UCSD-AML1 (cell line): Measurements from ENCODE around the gene MRPS2.
"Not testable (repeated sequence)": the region's sequence is repeated elsewhere in the genome, so short reads cannot be mapped to it uniquely, and the experiment has no call there.

ENCODE experiments used
- DNase-seq: peaks from one replicate; lab custom pipeline; 2025; ENCODE audit not compliant: unreplicated experiment; lab: John Stamatoyannopoulos, UW

MRPS2 gene

DNA sequence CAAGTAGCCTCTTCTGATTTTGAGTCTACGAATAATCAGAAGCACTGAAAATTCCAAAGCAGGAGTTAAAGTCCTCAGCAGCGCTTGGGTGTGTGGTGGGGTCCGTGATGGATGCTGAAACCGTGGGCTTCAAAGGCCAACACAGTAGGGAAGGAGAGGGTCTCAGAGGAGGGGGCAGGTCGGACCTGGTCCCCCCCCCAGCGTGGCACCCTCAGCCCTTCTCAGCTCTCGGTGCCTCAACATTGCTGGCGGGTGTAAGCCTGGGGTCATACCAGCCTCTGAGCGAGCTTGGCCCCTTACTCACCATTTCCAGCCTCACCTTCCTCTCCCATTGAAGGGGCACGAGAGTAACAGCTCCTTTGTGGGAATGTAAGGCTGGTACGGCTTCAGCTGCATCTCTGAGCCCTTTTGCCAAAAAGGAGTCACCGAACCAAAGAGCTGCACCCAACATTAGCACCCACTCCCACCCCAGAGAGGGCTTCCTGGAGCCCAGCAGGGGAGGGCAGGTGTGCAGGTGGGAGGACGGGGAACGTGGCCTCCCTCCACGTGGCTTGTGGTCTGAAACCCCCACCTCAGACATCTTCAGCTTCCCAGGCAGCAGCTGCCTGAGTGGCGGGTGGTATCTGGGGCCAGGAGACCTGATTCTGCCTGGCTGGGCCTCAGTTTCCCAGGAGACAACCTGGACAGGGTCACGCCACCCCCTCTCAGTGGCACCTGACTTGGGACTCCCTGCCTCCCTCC is 14.0 kb downstream of the MRPS2 start:
- no peak for DNase-seq

DNA sequence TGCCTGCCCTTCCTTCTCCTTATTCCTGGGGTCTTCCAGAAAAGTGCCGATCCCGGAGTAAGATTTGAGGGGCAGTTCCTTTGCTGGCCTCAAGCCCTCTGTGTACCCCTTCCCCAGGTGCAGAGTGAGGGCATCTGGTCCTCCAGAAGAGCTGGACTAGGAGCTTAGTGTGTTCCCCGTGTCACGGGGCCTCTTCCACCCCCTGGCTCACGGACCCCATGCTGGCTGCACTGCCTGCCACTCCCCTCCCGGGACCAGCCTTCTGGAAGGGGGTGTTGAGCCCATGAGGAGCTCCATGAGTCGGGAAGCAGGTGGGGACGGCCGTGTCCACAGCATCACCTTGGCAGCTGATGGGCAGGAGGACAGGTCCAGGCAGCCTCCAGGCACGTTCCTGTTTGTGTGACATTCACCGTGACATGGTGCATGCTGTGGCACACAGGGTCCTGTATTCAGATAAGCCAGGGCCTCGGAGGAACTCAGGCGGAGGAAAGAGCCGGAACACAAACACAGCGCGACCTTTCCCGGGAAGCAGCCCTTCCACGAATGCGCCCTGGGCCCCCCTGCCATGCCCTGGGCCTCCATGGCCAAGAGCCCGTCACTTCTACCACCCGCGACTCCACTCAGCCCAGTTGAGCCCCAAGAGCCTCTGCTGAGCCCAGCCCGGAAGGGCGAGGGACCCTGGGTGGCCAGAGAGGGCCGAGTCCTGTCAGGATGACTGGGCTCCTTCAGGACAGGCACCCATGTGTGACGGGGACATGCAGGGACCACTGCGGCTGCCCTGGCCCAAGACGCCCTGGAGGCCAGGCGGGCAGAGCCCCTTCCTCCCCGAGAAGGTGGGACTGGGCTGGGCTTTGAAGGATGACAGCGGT is 14.8 kb downstream of the MRPS2 start:
- no peak for DNase-seq

DNA sequence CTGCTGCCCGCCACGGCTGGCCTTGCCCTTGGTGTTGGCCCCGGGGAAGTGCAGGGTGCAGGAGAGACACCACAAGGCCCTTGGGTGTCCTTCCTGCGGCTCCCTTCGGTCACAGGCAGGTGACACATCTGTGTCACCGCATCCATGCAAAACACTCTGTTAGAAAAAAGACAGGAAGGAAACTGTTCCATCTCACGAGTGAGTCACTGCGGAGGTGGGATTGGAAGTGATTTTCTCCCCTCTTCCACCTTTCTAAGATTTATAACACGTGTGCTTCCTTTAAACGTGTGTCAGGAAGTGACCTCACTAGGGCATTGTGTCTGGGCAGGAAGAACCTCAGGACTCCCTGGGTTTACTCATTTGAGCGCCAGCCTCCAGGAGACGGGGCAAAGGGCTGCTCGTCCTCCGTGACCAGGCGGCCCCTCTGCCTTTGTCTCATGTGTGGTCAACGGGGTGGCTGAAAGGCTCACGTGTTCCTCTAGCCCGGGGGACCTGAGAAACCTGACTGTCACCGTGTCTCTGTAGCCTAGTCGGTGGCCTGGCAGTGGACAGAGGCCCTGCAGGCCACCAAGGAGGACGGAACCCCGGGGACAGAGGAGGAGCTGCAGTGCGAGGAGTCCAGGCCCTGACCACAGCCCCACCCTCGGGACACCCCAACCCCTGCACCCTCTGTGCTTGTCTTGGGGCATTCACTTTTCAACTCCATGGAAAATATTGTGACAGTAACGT is 15.8 kb downstream of the MRPS2 start:
- no peak for DNase-seq

DNA sequence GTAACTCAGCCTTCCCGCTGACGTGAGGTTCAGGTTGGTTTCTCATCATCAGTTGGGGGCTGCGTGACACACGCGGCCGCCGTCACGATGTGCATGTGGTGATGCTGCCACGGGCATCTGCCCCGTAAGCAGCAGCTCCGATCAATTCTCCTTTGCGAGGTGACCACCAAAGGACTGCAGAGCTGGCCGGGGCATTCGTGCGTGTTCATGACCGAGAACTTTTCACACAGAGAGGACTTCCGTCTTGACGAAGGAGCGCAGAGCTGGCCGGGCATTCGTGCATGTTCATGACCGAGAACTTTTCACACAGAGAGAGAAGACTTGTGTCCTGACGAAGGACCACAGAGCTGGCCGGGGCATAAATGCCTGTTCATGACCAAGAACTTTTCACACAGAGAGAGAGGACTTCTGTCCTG is 16.9 kb downstream of the MRPS2 start:
- no peak for DNase-seq

DNA sequence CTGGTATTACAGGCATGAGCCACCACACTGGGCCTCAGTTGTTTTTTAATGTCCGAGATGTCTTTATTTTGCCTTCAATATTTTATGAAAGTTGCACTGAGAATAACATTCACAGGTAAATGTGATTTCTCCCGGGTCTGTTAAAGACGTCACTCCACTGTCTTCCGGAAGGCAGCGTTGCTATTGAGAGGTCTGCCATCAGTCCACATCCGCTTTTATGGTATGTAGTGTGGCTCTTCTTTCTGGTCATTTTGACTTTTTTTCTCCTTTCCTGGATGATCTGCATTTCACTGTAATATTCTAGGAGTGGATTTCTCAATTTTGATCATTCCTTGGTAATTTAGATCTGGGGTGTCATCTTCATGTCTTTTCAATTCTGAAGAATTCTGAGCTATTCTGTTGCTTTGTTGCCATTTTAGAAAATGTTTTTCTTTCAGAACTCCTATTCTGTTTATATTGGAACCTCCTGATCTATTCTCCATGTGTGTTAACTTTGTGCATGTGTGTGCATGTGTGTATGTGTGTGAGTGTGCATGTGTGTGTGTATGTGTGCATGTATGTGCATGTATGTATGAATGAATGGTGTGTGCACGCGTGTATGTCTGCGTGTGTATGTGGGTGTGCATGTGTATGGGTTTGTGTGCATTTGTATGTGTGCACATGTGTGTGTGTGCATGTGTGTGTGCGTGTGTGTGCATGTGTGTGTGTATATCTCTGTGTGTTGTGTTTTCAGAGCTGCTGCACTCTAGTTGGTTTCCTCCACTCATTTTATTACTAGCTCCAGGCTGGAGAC is 18.9 kb downstream of the MRPS2 start:
- DNase-seq, result no peak

DNA sequence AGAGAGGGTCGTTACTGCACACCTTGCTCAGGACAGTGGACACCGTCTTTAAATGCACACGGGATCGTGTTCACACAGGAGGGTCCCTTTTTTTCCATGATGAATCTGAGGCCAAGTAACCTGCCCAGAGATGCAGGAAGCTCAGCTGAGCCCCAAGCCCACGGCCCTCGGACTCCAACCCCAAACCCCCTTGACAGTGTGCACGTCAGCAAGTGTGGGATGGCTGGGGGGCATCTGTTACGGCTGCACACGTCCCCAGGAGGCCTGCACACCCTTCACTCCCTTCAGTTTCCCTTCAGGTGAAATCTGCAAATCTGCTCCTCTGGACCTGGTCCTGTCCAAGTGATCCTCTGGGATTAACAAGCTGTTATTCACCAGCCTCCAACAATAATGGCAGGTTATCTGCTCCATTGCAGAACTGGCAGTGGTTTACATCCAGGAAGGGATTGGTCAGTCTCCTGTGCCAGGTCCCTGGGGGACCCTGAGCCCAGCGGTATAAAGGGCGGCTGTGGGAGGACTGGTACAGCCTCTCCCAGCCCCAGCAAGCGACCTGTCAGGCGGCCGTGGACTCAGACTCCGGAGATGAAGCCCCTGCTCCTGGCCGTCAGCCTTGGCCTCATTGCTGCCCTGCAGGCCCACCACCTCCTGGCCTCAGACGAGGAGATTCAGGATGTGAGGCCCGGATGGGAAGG is 20.6 kb downstream of the MRPS2 start, which contains the start of gene LCN1:
TSS of gene LCN1 (plus strand) at position 525 of the 692 bp plus-strand sequence. CDS start at position 583, 58 bp downstream.
- DNase-seq, result no peak

DNA sequence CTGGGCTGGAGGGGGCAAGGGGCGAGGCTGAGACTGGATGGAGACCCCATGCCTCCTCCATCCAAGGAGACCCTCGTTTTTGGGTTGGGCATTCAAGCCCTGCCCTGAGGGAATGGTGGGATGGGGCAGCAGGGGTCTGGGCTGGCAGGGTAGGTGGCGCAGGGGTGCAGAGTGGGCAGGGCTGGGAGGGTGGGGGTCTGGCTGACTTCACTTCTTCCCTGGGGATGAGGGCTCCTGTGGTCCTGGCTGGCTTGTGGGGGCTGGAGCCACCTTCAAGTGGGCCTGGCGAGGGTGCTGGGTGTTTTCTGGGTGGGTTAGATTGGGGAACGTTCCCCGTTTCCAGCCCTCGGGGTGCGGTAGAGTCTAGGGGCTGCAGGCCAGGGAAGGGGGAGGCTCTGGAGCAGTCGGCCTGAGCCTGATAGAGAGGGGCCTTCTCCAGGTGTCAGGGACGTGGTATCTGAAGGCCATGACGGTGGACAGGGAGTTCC is 21.2 kb downstream of the MRPS2 start:
- DNase-seq, result no peak

DNA sequence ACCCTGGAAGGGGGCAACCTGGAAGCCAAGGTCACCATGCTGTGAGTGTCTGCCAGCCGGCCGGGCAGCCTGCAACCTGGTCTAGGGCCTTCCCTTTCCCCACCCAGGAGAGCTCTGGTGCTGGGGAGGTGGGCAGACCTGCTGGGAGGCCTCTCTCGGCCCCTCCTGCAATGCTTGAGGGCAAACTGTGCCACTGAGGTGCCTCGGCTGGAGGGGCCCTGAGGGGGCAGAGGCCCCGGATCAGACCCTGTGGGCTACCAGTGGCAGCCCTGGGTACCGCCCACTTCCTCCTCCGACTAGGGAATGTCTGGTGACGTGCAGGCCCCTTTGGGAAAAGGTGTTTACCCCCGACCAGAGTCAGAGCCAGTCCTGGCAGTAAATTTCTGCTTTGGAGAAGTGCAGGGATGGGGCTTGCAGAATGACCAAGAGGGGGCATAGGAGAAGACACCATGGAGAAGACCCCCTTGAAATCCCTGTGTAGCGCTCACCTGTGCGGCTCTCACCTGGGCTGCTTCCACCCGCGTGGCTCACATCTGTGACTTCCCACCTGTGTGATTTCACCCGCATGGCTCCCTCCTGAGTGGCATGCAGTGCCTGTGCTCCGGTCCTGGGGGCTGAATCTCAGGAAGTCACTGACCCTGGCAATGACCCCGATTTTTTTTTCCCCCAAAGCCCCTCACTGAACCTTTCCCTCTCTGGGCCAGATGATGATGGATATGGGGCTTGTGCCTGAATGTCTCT is 21.8 kb downstream of the MRPS2 start:
- DNase-seq, result no peak

DNA sequence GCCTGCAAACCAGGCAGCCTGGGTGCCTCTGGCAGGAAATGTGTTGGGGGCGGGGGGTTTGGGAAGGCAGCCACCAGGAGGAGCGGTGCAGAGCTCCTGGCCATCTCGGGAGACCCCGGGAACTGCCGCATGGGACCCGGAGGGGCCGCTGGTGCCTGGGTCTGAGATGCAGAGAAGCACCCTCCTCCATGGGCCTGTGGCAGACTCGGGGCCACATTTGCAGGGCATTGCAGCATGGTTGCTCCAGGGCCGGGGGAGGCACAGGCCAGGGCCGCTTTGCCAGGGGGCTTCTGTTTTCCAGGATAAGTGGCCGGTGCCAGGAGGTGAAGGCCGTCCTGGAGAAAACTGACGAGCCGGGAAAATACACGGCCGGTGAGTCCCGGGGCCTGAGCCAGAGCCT is 22.4 kb downstream of the MRPS2 start:
- DNase-seq, result no peak

DNA sequence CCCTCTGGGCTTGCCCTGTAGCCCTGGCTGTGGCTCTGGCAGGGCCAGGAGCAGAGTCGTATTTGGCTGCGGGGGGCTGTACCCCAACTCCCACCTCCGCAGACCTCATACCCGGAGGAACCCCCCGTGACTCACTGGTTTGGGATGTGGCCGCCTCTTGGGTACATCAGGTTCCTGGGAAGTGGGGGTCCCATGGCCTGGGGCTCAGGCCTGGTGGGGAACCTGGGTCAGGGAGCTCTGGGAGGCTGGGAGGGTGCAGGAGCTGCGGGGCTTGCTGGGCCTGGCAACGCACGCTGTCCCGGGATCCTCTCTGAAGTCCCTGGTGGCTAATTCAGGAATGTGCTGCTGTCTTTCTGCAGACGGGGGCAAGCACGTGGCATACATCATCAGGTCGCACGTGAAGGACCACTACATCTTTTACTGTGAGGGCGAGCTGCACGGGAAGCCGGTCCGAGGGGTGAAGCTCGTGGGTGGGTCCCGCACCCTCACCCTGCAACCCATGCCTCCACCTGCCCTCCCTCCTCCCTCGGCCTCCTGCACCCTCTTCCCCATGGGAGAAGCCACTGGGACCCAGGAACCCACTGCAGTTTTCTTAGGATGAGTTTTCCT is 23.1 kb downstream of the MRPS2 start:
- no peak for DNase-seq

DNA sequence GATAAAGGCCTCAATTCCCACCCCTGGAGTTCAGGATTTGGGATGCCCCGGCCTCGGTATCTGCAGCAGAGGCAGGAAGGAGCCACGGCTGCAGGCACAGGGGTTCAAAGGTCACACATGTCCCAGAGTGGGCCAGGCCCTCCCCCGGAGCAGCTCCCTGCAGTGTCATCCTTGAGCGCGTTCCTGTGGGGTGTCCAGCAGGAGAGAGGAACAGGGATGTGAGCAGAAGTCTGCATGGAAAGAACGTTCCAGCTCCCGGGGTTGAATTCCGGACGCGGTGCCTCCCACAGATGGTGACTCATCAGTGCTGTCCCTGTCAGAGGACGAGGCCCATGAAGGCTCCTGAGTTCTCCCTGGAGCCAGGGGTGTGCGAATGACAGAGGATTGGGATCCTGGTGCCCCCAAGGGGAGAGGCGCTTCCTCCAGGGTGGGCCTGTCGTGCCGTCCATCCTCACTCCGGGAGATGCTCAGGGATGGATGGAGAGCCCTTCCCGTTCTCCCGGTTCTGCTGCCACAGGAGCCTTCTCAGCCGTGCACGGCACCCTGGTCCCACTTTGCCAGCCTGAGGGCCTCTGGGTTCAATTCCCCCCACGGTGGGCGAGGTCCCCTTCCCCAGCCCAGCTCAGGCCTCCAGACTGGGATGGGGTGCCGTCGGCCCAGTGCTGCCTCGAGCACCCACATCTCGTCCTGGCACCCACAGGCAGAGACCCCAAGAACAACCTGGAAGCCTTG is 23.8 kb downstream of the MRPS2 start:
- no peak for DNase-seq

DNA sequence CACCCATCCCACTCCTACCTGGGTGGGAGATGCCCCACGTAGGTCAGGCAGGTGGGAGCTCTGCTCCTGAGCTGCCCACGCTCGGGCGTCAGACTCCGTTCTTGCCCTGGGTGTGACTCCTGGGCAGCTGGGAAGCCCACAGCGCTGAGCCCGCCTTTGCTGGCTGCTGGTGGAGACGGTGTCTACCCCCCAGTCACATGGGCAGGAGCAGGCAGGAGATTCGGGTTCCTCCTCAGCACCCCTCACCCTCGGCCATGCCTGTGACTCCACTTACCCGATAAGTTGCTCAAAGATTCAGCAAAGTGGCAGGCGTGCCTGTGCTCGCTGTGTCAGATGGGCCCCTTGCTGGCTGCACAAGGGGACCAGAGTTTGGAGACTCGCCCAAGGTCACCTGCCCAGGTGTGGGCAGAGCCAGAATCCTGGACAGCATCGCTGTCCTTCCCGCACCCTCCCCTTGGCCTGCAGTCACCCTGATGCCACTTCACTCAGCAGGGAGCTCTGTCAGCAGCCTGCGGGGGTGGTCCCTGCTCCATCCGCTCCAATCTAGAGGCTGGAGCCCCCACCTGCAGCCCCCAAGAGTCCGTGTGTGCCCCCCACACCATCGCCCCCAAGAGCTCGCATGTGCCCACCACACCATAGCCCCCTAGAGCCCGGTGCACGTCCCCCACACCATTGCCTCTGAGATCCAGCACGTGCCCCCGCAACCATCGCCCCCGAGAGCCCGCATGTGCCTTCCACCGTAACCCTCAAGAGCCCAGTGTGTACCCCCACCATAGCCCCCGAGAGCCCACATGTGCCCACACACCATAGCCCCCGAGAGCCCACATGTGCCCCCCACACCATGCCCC is 25.0 kb downstream of the MRPS2 start:
- no peak for DNase-seq

DNA sequence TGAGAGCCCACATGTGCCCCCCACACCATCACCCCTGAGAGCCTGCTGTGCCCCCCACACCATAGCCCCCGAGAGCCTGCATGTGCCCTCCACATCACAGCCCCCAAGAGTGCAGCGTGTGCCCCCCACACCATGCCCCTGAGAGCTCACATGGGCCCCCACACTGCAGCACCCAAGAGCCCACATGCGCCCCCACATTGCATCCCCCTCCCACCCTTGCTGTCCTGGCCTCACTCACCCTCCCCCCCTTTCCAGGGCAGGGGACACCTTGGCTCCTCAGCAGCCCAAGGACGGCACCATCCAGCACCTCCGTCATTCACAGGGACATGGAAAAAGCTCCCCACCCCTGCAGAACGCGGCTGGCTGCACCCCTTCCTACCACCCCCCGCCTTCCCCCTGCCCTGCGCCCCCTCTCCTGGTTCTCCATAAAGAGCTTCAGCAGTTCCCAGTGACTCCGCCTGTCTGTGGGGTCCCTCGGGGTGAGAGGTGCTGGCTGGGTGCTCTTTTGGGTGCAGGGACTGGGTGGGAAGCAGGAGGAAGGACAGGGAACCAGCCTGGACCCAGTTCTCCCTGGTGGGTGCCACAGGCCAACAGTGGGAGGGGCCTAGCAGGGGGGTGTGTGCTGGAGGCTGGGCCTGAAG is 25.7 kb downstream of the MRPS2 start:
- no peak for DNase-seq

DNA sequence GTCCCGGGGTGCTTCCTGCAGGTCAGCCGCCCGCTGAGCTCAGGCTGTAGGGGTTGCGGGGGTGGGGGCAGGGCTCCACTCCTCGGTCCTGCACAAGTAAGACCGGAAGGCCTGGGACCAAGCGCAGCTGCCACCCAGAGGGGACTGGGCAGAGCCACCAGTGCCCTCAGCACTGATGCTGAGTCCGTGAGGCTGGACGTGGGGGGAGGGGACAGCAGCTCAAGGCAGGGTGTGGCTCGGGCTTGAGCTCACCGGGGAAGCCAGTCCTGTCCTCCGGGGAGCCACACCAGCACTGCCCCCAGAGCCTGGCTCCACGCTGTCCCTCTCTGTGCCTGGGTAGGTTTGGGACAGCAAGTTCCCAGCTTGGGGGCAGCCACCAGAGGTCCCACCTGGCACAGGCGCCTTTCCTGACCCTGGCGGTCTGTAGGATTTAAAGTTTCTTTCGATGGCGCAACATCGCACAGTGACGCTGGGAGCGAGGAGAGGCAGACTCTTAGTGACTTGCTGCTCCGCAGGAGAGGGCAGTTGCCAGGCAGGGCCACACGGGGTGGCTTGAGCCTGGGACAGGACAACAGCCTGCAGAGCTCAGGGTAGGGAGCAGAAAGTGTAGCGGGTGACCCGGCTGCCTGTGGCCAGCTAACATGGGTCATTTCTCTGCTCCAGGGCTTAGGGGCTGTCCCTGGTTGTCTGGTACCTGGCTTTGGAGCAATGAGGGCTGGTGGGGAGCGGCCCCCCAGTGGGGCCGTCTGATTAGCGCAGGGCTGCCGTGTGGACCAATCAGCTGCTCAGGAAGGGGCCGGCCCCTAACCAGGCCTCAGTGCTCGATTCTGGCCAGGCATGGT is 26.5 kb downstream of the MRPS2 start:
- DNase-seq, result no peak

DNA sequence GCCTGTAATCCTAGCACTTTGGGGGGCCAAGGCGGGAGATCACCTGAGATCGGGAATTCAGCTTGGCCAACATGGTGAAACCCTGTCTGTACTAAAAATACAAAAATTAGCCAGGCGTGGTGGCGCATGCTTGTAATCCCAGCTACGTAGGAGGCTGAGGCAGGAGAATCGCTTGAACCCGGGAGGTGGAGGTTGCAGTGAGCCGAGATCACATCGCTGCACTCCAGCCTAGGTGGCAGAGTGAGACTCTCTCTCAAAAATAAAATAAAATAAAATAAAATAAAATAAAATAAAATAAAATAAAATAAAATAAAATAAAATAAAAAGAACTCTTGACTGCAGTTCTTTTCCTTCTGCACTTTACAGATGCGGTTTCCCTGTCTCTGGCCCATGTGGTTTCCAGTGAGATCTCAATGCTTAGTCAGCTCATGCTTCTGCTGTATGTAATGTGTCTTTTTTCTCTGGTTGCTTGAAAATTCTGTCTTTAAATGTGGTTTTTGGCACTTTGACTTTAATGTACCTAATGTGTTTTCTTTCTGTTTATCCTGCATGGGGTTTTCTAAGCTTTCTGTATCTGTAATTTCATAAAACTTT is 28.5 kb downstream of the MRPS2 start:
- not testable (repeated sequence) for DNase-seq

DNA sequence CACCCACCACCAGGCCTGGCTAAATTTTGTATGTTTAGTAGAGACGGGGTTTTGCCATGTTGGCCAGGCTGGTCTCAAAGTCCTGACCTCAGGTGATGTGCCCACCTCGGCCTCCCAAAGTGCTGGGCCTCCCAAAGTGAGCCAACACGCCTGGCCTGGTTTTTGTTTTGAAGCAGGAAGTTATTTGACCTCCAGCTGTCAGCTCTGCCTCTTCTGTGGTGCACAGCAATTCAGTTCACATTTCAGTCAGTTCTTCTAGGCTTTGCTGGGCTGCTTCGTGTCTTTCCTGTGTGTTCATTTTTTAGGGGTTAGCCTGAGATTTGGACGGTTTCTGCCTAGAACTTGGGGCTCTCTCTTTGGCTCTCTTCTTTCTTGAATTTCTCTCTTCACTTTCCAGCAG is 29.7 kb downstream of the MRPS2 start:
- DNase-seq, result no peak
